GM20431 (cell line): ENCODE data around the gene ABCG5.

Experiments used
- in situ Hi-C: fragments of 300-500 bp; cut with MseI, MboI; formaldehyde crosslinking; loops from one replicate; pipeline ENCODE4 v1.15.0; 2020; ENCODE audit warnings: low sequenced_read_pairs; ENCODE audit not compliant: unreplicated experiment

ABCG5 gene

GRCh38 chr2:43766006-43766405, 72.6 kb downstream of the ABCG5 start:
- in situ Hi-C loops = no loop called here

- in situ Hi-C loops = no loop called here
Observed at GRCh38 chr2:43764086-43764705, 74.4 kb downstream of the ABCG5 start.

DNA sequence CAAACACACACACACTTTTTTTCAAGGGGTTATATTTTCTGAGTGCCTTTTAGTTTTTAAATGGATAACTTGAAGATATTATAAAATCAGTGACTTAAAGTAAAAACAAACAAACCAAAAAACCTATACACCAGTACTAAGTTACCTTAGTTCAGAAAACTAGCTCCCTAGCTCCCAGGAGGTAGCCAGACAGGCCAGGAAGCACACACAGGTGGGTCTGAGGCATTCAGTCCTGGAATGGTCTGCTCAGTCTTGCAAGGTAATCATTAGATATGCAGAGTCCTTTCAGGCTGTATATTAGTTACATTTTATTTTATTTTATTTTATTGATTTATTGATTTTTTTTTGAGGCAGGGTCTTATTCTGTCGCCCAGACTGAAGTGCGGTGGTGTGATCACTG, 75.5 kb downstream of the ABCG5 start:
- in situ Hi-C loops = no loop called here
